ENCODE results near the gene PRKN.

The PRKN gene

GRCh38 chr6:161299726-161300125 is 1427.8 kb downstream of the PRKN start:
- TF ChIP-seq, protein P1, sequence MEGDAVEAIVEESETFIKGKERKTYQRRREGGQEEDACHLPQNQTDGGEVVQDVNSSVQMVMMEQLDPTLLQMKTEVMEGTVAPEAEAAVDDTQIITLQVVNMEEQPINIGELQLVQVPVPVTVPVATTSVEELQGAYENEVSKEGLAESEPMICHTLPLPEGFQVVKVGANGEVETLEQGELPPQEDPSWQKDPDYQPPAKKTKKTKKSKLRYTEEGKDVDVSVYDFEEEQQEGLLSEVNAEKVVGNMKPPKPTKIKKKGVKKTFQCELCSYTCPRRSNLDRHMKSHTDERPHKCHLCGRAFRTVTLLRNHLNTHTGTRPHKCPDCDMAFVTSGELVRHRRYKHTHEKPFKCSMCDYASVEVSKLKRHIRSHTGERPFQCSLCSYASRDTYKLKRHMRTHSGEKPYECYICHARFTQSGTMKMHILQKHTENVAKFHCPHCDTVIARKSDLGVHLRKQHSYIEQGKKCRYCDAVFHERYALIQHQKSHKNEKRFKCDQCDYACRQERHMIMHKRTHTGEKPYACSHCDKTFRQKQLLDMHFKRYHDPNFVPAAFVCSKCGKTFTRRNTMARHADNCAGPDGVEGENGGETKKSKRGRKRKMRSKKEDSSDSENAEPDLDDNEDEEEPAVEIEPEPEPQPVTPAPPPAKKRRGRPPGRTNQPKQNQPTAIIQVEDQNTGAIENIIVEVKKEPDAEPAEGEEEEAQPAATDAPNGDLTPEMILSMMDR (IDR thresholded peaks at IDR 0.05; ENCODE audit: borderline replicate concordance, control extremely low read depth, extremely low read depth, insufficient read depth, missing control alignments) = no peak
- in situ Hi-C loops (cut with MboI; ENCODE audit: low sequenced_read_pairs, unreplicated experiment) = no loop called here
- DNase-seq (ENCODE audit: low spot score) = no peak

Data from GM13976 (cell line).